ENCODE measurements around the gene NTM. TPM values are rescaled to one million over a fixed set of nuclear protein-coding genes. Genes with fewer than 3 reads are reported as not detected.

NTM gene
- total RNA-seq, 2 donors from 2014 or later: 19.1 to 44.7 TPM

DNA sequence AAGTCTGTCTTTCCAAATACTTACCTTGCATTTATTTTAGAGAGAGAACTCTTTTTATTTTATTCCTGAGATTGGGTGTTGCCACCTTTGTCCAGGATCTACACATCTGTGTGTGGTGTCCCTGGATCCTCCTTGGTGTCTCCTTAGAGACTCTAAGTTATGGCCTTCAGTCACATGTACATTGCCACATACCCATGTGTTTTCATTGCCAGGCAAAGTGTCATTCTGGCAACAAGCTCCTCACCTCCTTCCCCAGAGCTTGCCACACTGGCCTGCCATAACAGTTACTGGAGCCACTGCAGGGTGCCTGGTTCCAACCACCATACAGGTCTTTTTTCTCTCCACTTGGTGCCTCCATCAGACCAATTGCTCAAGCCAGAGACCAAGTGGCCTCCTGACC is 379.7 kb downstream of the NTM start:
- peaks cover 0 to 11% of the 10 kb centered on the region in 2 donors for H3K4me1 ChIP-seq
- TF ChIP-seq, protein P1, sequence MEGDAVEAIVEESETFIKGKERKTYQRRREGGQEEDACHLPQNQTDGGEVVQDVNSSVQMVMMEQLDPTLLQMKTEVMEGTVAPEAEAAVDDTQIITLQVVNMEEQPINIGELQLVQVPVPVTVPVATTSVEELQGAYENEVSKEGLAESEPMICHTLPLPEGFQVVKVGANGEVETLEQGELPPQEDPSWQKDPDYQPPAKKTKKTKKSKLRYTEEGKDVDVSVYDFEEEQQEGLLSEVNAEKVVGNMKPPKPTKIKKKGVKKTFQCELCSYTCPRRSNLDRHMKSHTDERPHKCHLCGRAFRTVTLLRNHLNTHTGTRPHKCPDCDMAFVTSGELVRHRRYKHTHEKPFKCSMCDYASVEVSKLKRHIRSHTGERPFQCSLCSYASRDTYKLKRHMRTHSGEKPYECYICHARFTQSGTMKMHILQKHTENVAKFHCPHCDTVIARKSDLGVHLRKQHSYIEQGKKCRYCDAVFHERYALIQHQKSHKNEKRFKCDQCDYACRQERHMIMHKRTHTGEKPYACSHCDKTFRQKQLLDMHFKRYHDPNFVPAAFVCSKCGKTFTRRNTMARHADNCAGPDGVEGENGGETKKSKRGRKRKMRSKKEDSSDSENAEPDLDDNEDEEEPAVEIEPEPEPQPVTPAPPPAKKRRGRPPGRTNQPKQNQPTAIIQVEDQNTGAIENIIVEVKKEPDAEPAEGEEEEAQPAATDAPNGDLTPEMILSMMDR (IDR thresholded peaks at IDR 0.05): no peak
- DNase-seq (ENCODE audit: low spot score): no peak

DNA sequence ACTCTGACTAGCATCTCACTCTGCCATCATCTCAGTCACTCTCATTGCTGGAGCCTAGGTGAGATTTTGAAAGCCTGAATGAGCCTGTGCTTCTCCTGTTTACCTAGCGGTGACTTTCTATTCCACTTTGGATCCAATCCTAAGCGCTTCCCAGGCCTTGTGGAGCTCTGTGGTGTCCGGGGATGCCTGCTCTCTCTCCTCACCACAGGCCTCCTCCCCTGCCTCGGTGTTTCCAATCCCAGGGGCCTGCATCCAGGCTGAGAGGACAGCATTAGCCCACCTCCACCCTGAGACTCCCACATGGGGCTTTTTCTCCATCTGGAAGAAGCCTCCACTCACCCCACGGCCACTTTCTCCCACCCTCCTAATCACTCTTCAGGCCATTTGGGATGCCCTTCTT is 380.3 kb downstream of the NTM start:
- Histone ChIP-seq H3K36me3 (no peaks in the 10 kb centered on the region), H3K27ac (no peak overlapping the region), H3K4me3 (no peak overlapping the region), H3K4me1 (peaks cover 0 to 11% of the 10 kb centered on the region in 2 donors), H3K9me3 (no peaks in the 10 kb centered on the region), H3K27me3 (no peaks in the 10 kb centered on the region)
- no peak for DNase-seq (ENCODE audit: low spot score)
- TF ChIP-seq, protein P1 (IDR thresholded peaks at IDR 0.05): no peak

More for the DNA sequence above, 379.7 kb downstream of the NTM start:
- Histone ChIP-seq H3K27ac (no peak overlapping the region), H3K9me3 (no peaks in the 10 kb centered on the region), H3K36me3 (no peaks in the 10 kb centered on the region), H3K27me3 (no peaks in the 10 kb centered on the region), H3K4me3 (no peak overlapping the region)

DNA sequence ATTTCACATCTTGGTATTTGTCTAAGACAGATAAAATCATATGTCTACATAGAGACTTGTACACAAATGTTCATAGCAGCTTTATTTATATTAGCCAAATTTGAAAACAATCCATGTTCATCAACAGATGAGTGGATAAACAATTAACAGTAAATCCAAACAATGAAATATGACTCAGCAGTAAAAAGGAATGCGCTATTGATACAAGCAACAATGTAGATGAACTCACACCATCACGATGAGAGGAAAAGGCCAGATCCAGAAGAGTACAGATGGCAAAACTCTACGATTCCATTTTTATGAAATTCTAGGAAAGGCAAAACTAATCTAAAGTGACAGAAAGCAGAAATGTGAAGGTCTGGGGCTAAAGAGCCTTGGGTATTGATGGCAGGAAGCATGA is 384.3 kb downstream of the NTM start:
- TF ChIP-seq, protein P1 (IDR thresholded peaks at IDR 0.05): no peak
- no peaks in the 10 kb centered on the region for H3K4me1 ChIP-seq

DNA sequence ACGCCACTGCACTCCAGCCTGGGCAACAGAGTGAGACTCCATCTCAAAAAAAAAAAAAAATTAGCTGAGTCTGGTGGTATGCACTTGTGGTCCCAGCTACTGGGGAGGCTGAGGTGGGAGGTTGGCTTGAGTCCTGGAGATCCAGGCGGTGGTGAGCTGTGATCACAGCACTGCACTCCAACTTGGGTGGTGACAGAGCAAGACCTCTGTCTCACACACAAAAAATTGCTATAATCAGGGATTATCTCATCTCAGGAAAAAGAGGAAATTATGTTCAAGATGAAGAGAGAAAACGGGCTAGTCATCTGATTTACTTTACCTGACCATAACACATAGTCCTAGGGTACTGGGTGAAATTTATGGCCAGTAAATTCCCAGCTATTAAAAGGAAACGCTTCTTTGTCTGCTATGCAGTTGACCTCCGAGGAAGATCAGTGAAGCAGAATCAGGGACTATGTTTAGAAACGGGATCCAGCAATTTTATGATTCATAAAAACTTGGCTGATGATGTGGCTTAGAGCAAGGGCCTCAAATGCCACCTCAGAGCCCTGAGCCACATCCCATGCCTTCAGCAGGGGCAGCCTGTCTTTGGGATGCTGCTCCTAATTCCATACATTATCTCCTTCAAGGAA is 386.2 kb downstream of the NTM start:
- H3K27me3 ChIP-seq: no peaks in the 10 kb centered on the region
- H3K4me1 ChIP-seq: no peaks in the 10 kb centered on the region
- H3K27ac ChIP-seq: no peak overlapping the region
- no peaks in the 10 kb centered on the region for H3K36me3 ChIP-seq
- TF ChIP-seq, protein P1 (IDR thresholded peaks at IDR 0.05): no peak
- no peaks in the 10 kb centered on the region for H3K9me3 ChIP-seq
- no peak for DNase-seq (ENCODE audit: low spot score)
- H3K4me3 ChIP-seq: no peak overlapping the region

More for the DNA sequence above, 384.3 kb downstream of the NTM start:
- Histone ChIP-seq H3K27ac (no peak overlapping the region), H3K36me3 (no peaks in the 10 kb centered on the region), H3K27me3 (no peaks in the 10 kb centered on the region), H3K9me3 (no peaks in the 10 kb centered on the region), H3K4me3 (no peak overlapping the region)
- DNase-seq (ENCODE audit: low spot score): no peak

DNA sequence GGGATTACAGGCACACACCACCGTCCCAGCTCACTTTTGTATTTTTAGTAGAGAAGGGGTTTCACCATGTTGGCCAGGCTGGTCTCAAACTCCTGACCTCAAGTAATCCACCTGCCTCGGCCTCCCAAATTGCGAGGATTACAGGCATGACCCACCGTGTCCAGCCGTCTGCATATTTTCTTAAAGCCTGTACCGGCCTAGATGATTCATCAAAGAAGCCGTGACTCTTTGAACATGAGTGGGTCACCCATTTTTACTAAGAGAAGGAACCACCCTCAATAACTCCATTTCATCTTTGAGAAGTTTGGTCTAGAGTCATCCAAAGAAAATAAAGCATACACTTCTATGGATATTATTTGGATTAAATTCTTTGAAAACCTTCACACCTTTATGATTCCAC is 388.3 kb downstream of the NTM start:
- TF ChIP-seq, protein P1 (IDR thresholded peaks at IDR 0.05): no peak
- Histone ChIP-seq H3K4me1 (no peaks in the 10 kb centered on the region), H3K27ac (no peak overlapping the region), H3K36me3 (no peaks in the 10 kb centered on the region), H3K9me3 (no peaks in the 10 kb centered on the region), H3K4me3 (no peak overlapping the region), H3K27me3 (no peaks in the 10 kb centered on the region)
- no peak for DNase-seq (ENCODE audit: low spot score)

DNA sequence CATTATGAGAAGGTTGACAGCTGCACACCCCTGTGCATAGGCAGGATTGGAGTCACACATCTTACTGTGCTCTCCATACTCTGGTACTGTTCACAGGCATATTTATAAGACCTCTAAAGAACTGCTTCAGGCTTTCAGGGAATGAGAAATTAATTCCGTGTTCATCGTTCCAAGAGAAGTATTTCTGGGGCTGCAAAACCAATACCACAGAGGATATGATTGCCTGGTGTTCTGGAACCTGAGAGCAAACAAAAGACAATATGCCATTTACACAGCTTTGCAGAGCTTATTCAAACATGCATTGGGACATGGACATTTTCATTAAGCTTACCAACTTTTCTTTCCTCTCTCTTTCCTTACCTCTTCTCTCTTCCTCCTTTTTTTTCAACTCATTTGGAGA is 388.7 kb downstream of the NTM start:
- TF ChIP-seq, protein P1 (IDR thresholded peaks at IDR 0.05): no peak
- Histone ChIP-seq H3K4me3 (no peak overlapping the region), H3K36me3 (no peaks in the 10 kb centered on the region), H3K9me3 (no peaks in the 10 kb centered on the region), H3K27ac (no peak overlapping the region), H3K27me3 (no peaks in the 10 kb centered on the region), H3K4me1 (no peaks in the 10 kb centered on the region)
- no peak for DNase-seq (ENCODE audit: low spot score)
